Measurements from ENCODE around the gene PAGE2B.
A peak's percentile ranks its signal among the peaks of the same experiment; 100 is the strongest.
"Not testable (repeated sequence)": the region's sequence is repeated elsewhere in the genome, so short reads cannot be mapped to it uniquely, and the experiment has no call there.

PAGE2B gene

GRCh38 chrX:55030271-55031205, 44.3 kb upstream of the PAGE2B start, which contains the start of gene ALAS2:
TSS of gene ALAS2 (minus strand) at chrX:55030977. CDS start at chrX:55026000, 4,977 bp downstream.
- no peak within 1 kb of the TSS for H3K4me3 ChIP-seq (replicated peaks; ENCODE audit: low read depth, low read length)
- TF ChIP-seq, protein P1, sequence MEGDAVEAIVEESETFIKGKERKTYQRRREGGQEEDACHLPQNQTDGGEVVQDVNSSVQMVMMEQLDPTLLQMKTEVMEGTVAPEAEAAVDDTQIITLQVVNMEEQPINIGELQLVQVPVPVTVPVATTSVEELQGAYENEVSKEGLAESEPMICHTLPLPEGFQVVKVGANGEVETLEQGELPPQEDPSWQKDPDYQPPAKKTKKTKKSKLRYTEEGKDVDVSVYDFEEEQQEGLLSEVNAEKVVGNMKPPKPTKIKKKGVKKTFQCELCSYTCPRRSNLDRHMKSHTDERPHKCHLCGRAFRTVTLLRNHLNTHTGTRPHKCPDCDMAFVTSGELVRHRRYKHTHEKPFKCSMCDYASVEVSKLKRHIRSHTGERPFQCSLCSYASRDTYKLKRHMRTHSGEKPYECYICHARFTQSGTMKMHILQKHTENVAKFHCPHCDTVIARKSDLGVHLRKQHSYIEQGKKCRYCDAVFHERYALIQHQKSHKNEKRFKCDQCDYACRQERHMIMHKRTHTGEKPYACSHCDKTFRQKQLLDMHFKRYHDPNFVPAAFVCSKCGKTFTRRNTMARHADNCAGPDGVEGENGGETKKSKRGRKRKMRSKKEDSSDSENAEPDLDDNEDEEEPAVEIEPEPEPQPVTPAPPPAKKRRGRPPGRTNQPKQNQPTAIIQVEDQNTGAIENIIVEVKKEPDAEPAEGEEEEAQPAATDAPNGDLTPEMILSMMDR (IDR thresholded peaks at IDR 0.05; ENCODE audit: low read length, missing control alignments), result no peak
- no peak for DNase-seq (ENCODE audit: low read depth)

- DNase-seq (ENCODE audit: low read depth), result no peak
- TF ChIP-seq, protein P1 (IDR thresholded peaks at IDR 0.05; ENCODE audit: low read length, missing control alignments), result no peak
- no peak overlapping the region for H3K4me3 ChIP-seq (replicated peaks; ENCODE audit: low read depth, low read length)
These were observed 41.4 kb upstream of the PAGE2B start for GRCh38 chrX:55033429-55033828.

DNA sequence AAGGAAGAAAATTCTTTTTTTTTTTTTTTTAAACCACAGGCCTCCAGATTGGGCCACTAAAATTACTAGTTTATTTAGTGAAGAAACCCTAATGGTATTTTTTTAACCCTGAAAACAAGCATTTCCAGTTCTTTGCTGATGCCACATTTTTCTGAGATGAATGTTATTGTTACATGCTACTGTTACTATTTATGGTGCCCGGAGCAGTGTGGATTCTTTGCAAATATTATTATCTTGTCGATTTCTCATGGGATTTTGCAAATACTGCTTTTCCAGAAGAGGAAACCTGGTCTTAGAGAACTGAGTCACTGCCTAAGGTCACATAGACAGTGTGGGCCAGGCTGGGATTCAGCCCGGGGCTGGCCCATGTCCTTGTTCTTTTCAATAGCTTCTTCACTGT, 35.4 kb upstream of the PAGE2B start:
- H3K4me3 ChIP-seq (replicated peaks; ENCODE audit: low read depth, low read length), result no peak overlapping the region
- DNase-seq (ENCODE audit: low read depth), result no peak
- TF ChIP-seq, protein P1 (IDR thresholded peaks at IDR 0.05; ENCODE audit: low read length, missing control alignments), result no peak

- TF ChIP-seq, protein P1 (IDR thresholded peaks at IDR 0.05; ENCODE audit: low read length, missing control alignments), result no peak
- DNase-seq (ENCODE audit: low read depth), result no peak
- H3K4me3 ChIP-seq (replicated peaks; ENCODE audit: low read depth, low read length), result no peak overlapping the region
These were observed 33.3 kb upstream of the PAGE2B start for GRCh38 chrX:55041514-55041913.

GRCh38 chrX:55050599-55050998, 24.2 kb upstream of the PAGE2B start:
- H3K4me3 ChIP-seq (replicated peaks; ENCODE audit: low read depth, low read length); DNase-seq (ENCODE audit: low read depth): not testable (repeated sequence)

DNA sequence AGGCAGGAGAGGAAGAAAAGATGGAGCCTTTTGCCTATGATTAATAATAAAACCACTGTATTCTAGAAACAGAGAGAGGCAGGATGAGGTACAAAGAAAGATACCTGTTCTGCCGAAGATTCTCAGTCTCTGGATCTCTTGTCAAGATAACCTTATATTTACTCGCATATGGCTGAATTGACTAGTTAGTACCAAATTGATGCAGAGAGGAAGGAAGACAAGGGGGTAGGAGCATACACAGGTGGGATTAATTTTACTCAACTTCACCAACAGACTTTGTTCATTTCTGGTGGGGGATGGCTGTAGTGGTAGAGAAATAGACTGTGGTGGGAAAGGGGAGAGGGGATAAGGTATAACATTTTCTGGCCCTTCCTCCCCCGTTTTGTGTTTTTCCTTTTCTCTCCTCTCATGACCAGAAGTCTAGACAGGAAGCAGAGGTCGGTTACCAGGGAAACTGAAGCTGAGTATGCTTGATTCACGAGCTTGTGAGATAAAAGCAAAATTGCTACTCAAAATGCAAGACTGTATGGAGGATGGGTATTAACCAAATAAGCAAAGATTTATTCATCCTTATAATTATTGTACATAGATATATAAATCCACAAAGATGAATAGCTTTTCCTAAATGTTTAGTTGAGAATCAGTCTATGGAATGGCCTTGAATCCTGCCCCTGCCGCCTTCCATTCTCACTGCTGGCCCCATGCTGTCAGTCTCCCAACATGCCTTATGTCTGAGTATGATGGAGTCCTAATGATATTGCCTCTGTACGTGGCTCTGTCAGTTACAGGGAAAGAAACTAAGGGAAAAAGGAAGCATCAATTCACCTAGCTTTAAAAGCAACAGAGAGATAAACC, 17.8 kb upstream of the PAGE2B start:
- H3K4me3 ChIP-seq (replicated peaks; ENCODE audit: low read depth, low read length), result peak overlapping the region; percentile 11
- TF ChIP-seq, protein P1 (IDR thresholded peaks at IDR 0.05; ENCODE audit: low read length, missing control alignments), result no peak
- DNase-seq (ENCODE audit: low read depth), result peak; percentile 75

DNA sequence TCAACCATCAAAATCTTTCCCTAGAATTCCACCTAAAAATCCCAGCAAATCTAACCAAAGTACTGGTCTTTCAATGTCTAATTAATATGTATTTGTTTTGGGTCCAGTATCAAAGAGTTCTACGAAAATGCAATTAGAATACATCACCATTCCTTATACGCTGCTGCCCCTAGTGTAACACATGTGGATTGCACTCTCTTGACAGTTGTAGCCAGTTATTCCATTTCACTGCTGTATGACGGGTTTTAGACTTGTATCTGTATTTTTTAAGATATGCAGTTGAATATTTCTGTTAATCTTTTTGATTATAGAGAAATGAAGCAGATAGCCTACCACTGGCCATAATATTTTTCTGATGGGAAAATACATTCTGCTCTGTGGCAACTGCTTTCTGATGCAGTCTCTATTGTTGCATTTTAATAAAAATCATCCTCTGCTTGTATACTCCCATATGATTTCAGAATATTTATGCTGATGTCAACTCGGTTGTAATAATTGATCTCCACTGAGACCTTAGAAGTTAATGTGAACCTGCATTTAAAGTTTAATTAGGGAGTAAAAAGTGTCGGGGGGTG, 17.1 kb upstream of the PAGE2B start:
- peak; percentile 62 for DNase-seq (ENCODE audit: low read depth)
- TF ChIP-seq, protein P1 (IDR thresholded peaks at IDR 0.05; ENCODE audit: low read length, missing control alignments), result peak; percentile 71
- peak overlapping the region; percentile 11 for H3K4me3 ChIP-seq (replicated peaks; ENCODE audit: low read depth, low read length)

DNA sequence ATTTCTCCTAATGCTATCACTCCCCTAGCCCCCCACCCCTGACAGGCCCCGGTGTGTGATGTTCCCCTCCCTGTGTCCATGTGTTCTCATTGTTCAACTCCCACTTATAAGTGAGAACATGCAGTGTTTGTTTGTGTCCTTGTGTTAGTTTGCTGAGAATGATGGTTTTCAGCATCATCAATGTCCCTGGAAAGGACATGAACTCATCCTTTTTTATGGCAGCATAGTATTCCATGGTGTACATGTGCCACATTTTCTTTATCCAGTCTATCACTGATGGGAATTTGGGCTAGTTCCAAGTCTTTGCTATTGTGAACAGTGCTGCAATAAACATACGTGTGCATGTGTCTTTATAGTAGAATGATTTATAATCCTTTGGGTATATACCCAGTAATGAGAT, 7.7 kb upstream of the PAGE2B start:
- not testable (repeated sequence) for H3K4me3 ChIP-seq (replicated peaks; ENCODE audit: low read depth, low read length); DNase-seq (ENCODE audit: low read depth)

Measured in fibroblast of pulmonary artery (primary cell).